ENCODE results near the gene CYP1A1. TPM values are rescaled to one million over a fixed set of nuclear protein-coding genes. Genes with fewer than 3 reads are reported as not detected.

CYP1A1 gene
- total and polyA plus RNA-seq, 2 of the 4 experiments (the other 2 are of a cell fraction): under 0.01 to 0.03 TPM

DNA sequence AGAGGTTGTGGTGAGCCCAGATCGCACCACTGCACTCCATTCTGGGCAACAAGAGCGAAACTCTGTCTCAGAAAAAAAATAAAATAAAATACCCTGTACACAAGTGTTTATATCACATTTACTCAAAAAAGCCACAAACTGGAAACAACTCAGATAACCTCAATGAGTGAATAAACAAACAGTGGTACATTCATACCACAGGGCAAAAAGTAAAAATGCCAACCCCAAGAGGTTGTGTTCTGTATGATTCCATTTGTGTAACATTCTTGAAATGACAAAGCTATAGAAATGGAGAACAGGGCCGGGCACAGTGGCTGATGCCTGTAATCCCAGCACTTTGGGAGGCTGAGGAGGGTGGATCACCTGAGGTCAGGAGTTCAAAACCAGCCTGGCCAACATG is 42.4 kb downstream of the CYP1A1 start:
- H4K5ac ChIP-seq (ENCODE audit: low read depth, low read length): no peak overlapping the region
- CTCF ChIA-PET: interaction anchor here (0.6 kb wide), 1 partner anchor 291 kb away, joined by 3 read pairs; no protein-coding TSS in a partner anchor
- TF ChIP-seq MAZ (IDR thresholded peaks at IDR 0.05; ENCODE audit: borderline replicate concordance, low read depth, low read length): no peak
- TF ChIP-seq CHD1 (IDR thresholded peaks at IDR 0.05; ENCODE audit: low read depth, low read length): no peak
- no peak for TF ChIP-seq POLR2A (IDR thresholded peaks at IDR 0.05; ENCODE audit: low read depth, low read length)
- TF ChIP-seq CEBPB (IDR thresholded peaks at IDR 0.05; ENCODE audit: low read depth, low read length): no peak
- TF ChIP-seq NFE2L2 (IDR thresholded peaks at IDR 0.05; ENCODE audit: low read depth, low read length): no peak
- TF ChIP-seq USF2 (IDR thresholded peaks at IDR 0.05; ENCODE audit: low read depth, low read length): no peak
- TF ChIP-seq, protein P1, sequence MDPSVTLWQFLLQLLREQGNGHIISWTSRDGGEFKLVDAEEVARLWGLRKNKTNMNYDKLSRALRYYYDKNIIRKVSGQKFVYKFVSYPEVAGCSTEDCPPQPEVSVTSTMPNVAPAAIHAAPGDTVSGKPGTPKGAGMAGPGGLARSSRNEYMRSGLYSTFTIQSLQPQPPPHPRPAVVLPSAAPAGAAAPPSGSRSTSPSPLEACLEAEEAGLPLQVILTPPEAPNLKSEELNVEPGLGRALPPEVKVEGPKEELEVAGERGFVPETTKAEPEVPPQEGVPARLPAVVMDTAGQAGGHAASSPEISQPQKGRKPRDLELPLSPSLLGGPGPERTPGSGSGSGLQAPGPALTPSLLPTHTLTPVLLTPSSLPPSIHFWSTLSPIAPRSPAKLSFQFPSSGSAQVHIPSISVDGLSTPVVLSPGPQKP (IDR thresholded peaks at IDR 0.05; ENCODE audit: borderline replicate concordance, low read depth, low read length): no peak
- TF ChIP-seq, protein P2, sequence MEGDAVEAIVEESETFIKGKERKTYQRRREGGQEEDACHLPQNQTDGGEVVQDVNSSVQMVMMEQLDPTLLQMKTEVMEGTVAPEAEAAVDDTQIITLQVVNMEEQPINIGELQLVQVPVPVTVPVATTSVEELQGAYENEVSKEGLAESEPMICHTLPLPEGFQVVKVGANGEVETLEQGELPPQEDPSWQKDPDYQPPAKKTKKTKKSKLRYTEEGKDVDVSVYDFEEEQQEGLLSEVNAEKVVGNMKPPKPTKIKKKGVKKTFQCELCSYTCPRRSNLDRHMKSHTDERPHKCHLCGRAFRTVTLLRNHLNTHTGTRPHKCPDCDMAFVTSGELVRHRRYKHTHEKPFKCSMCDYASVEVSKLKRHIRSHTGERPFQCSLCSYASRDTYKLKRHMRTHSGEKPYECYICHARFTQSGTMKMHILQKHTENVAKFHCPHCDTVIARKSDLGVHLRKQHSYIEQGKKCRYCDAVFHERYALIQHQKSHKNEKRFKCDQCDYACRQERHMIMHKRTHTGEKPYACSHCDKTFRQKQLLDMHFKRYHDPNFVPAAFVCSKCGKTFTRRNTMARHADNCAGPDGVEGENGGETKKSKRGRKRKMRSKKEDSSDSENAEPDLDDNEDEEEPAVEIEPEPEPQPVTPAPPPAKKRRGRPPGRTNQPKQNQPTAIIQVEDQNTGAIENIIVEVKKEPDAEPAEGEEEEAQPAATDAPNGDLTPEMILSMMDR (conservative IDR thresholded peaks at IDR 0.05; ENCODE audit: low read depth, low read length): no peak
- TF ChIP-seq FOS (IDR thresholded peaks at IDR 0.05; ENCODE audit: low read depth, low read length): no peak
- TF ChIP-seq RAD21 (IDR thresholded peaks at IDR 0.05; ENCODE audit: low read length): no peak
- TF ChIP-seq BHLHE40 (IDR thresholded peaks at IDR 0.05; ENCODE audit: low read depth, low read length): no peak
- POLR2A ChIA-PET (ENCODE audit: unreplicated experiment): no interaction called here
- no peak overlapping the region for H3K27ac ChIP-seq (ENCODE audit: insufficient read depth, low read length)
- no peak overlapping the region for H2BK15ac ChIP-seq (ENCODE audit: low read depth, low read length)
- in situ Hi-C loops (cut with MboI; ENCODE audit: low sequenced_read_pairs) (no loop called here), dilution Hi-C loops (cut with HindIII; ENCODE audit: low sequenced_read_pairs, unreplicated experiment) (no loop called here), intact Hi-C loops (cut with micrococcal nuclease) (loop anchor here (5.0 kb wide), 1 partner anchor 36 kb away; no protein-coding TSS in a partner anchor)
- no peak overlapping the region for H2BK20ac ChIP-seq (ENCODE audit: low read depth, low read length)
- no peak overlapping the region for H2BK120ac ChIP-seq (ENCODE audit: low read depth, low read length)
- no peak overlapping the region for H4K8ac ChIP-seq (ENCODE audit: low read depth in 2 of 2, low read length in 2 of 2)
- no peak for ATAC-seq (ENCODE audit: low read depth)
- no peak overlapping the region for H2BK5ac ChIP-seq (ENCODE audit: low read depth, low read length, poor library complexity, severe bottlenecking)
- H4K20me1 ChIP-seq (ENCODE audit: insufficient read depth, low read length): peaks cover 28% of the 10 kb centered on the region
- no peak overlapping the region for H3K4me3 ChIP-seq (ENCODE audit: insufficient read depth, low read depth, low read length)
- H2AK9ac ChIP-seq (replicated peaks; ENCODE audit: low read depth, low read length, poor library complexity): no peak overlapping the region
- no peak overlapping the region for H2AK5ac ChIP-seq (ENCODE audit: low read depth, low read length)
- peaks cover 4% of the 10 kb centered on the region; the same call in 1 of the 2 replicates for H3K36me3 ChIP-seq (ENCODE audit: control insufficient read depth, insufficient read depth, low read length)
- no peak overlapping the region for H3K56ac ChIP-seq (ENCODE audit: extremely low read depth, insufficient read depth, low read length)
- H3K9ac ChIP-seq (ENCODE audit: low read depth, low read length): no peak overlapping the region
- no peak overlapping the region for H4K91ac ChIP-seq (ENCODE audit: insufficient read depth, low read depth, low read length)
- no peaks in the 10 kb centered on the region for H3K4me1 ChIP-seq (ENCODE audit: control insufficient read depth, insufficient read depth, low read length)
- H2AFZ ChIP-seq (replicated peaks; ENCODE audit: low read length, poor library complexity): no peak overlapping the region
- H3K27me3 ChIP-seq (ENCODE audit: control insufficient read depth, insufficient read depth, low read length): no peaks in the 10 kb centered on the region
- WGBS, 2 experiments (ENCODE audit: extremely low coverage in 2 of 2, insufficient read length in 1 of 2): 100% methylated on average over 1 of the region's 3 CpGs; no CpG with 5 or more reads in 1 of the 2 experiments
- H3K4ac ChIP-seq (ENCODE audit: low read depth, low read length): no peak overlapping the region
- H3K9me1 ChIP-seq (ENCODE audit: insufficient read depth, low read length): no peaks in the 10 kb centered on the region
- no peaks in the 10 kb centered on the region for H3K9me3 ChIP-seq (ENCODE audit: control insufficient read depth, insufficient read depth, low read length)
- no peak overlapping the region for H3K14ac ChIP-seq (replicated peaks; ENCODE audit: low read depth, low read length)
- DNase-seq: no peak
- H3K79me1 ChIP-seq (ENCODE audit: low read depth in 1 of 2, low read length in 2 of 2): peaks cover 13 to 46% of the 10 kb centered on the region in 2 experiments
- no peak overlapping the region for H3K18ac ChIP-seq (ENCODE audit: low read depth, low read length)
- H3K4me2 ChIP-seq (ENCODE audit: low read depth, low read length): no peak overlapping the region
- H3K23ac ChIP-seq (ENCODE audit: low read depth, low read length): no peak overlapping the region
- BruUV-seq (replicated peaks): no TSS peak

Measured in IMR-90 (cell line).